ENCODE measurements around the gene SMIM32.

- TF ChIP-seq, protein P1, sequence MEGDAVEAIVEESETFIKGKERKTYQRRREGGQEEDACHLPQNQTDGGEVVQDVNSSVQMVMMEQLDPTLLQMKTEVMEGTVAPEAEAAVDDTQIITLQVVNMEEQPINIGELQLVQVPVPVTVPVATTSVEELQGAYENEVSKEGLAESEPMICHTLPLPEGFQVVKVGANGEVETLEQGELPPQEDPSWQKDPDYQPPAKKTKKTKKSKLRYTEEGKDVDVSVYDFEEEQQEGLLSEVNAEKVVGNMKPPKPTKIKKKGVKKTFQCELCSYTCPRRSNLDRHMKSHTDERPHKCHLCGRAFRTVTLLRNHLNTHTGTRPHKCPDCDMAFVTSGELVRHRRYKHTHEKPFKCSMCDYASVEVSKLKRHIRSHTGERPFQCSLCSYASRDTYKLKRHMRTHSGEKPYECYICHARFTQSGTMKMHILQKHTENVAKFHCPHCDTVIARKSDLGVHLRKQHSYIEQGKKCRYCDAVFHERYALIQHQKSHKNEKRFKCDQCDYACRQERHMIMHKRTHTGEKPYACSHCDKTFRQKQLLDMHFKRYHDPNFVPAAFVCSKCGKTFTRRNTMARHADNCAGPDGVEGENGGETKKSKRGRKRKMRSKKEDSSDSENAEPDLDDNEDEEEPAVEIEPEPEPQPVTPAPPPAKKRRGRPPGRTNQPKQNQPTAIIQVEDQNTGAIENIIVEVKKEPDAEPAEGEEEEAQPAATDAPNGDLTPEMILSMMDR (IDR thresholded peaks at IDR 0.05; ENCODE audit: insufficient read depth, low read length): no peak
- no peak for TF ChIP-seq POLR2AphosphoS5 (IDR thresholded peaks at IDR 0.05; ENCODE audit: low read depth)
- TF ChIP-seq GABPA (IDR thresholded peaks at IDR 0.05; ENCODE audit: low read depth): no peak
- TF ChIP-seq, protein P2, sequence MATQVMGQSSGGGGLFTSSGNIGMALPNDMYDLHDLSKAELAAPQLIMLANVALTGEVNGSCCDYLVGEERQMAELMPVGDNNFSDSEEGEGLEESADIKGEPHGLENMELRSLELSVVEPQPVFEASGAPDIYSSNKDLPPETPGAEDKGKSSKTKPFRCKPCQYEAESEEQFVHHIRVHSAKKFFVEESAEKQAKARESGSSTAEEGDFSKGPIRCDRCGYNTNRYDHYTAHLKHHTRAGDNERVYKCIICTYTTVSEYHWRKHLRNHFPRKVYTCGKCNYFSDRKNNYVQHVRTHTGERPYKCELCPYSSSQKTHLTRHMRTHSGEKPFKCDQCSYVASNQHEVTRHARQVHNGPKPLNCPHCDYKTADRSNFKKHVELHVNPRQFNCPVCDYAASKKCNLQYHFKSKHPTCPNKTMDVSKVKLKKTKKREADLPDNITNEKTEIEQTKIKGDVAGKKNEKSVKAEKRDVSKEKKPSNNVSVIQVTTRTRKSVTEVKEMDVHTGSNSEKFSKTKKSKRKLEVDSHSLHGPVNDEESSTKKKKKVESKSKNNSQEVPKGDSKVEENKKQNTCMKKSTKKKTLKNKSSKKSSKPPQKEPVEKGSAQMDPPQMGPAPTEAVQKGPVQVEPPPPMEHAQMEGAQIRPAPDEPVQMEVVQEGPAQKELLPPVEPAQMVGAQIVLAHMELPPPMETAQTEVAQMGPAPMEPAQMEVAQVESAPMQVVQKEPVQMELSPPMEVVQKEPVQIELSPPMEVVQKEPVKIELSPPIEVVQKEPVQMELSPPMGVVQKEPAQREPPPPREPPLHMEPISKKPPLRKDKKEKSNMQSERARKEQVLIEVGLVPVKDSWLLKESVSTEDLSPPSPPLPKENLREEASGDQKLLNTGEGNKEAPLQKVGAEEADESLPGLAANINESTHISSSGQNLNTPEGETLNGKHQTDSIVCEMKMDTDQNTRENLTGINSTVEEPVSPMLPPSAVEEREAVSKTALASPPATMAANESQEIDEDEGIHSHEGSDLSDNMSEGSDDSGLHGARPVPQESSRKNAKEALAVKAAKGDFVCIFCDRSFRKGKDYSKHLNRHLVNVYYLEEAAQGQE (IDR thresholded peaks at IDR 0.05; ENCODE audit: insufficient replicate concordance, low read depth): no peak
Measured at GRCh38 chr5:136210259-136210658, 17.3 kb upstream of the SMIM32 start.
